Activated CD4-positive, alpha-beta T cell treated with anti-CD3 and anti-CD28 coated beads for 4 hours (primary cell): Measurements from ENCODE around the gene EPRS1.
"Not testable (repeated sequence)": the region's sequence is repeated elsewhere in the genome, so short reads cannot be mapped to it uniquely, and the experiment has no call there.

Source experiments
- DNase-seq, 2 donors: peaks; one replicate each; pipeline ENCODE4 v3.0.0-alpha.2; 2020

EPRS1 gene

GRCh38 chr1:220037810-220038209 is 8.5 kb downstream of the EPRS1 start:
- not testable (repeated sequence) for DNase-seq

GRCh38 chr1:220032911-220033310 is 13.4 kb downstream of the EPRS1 start:
- DNase-seq = no peak

- DNase-seq = no peak
These were observed 15.0 kb downstream of the EPRS1 start for GRCh38 chr1:220031287-220031686.

- no peak for DNase-seq
These were observed 17.9 kb downstream of the EPRS1 start for GRCh38 chr1:220028346-220028895.

GRCh38 chr1:220019071-220019470 is 27.2 kb downstream of the EPRS1 start:
- no peak for DNase-seq

- DNase-seq = no peak
These were observed 32.8 kb downstream of the EPRS1 start for GRCh38 chr1:220013497-220013896.

- no peak for DNase-seq
These were observed 34.0 kb downstream of the EPRS1 start for GRCh38 chr1:220012259-220012658.

GRCh38 chr1:220011620-220012019 is 34.7 kb downstream of the EPRS1 start:
- no peak for DNase-seq

GRCh38 chr1:220007438-220007837 is 38.9 kb downstream of the EPRS1 start:
- no peak for DNase-seq

- no peak for DNase-seq
These were observed 40.8 kb downstream of the EPRS1 start for GRCh38 chr1:220005489-220005888.

- no peak for DNase-seq
These were observed 42.5 kb downstream of the EPRS1 start for GRCh38 chr1:220003610-220004299.

- no peak for DNase-seq
These were observed 43.3 kb downstream of the EPRS1 start for GRCh38 chr1:220003015-220003414.

GRCh38 chr1:220001095-220001501 is 45.2 kb downstream of the EPRS1 start:
- DNase-seq = no peak

- no peak for DNase-seq
These were observed 46.5 kb downstream of the EPRS1 start for GRCh38 chr1:219999821-220000220.
